SIG-M5 (cell line): Measurements from ENCODE around the gene MORF4L2.
A peak's percentile ranks its signal among the peaks of the same experiment; 100 is the strongest.

Experiments used
- DNase-seq: peaks from one replicate; lab custom pipeline; 2025; lab: John Stamatoyannopoulos, UW

MORF4L2 gene, protein sequence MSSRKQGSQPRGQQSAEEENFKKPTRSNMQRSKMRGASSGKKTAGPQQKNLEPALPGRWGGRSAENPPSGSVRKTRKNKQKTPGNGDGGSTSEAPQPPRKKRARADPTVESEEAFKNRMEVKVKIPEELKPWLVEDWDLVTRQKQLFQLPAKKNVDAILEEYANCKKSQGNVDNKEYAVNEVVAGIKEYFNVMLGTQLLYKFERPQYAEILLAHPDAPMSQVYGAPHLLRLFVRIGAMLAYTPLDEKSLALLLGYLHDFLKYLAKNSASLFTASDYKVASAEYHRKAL

DNA sequence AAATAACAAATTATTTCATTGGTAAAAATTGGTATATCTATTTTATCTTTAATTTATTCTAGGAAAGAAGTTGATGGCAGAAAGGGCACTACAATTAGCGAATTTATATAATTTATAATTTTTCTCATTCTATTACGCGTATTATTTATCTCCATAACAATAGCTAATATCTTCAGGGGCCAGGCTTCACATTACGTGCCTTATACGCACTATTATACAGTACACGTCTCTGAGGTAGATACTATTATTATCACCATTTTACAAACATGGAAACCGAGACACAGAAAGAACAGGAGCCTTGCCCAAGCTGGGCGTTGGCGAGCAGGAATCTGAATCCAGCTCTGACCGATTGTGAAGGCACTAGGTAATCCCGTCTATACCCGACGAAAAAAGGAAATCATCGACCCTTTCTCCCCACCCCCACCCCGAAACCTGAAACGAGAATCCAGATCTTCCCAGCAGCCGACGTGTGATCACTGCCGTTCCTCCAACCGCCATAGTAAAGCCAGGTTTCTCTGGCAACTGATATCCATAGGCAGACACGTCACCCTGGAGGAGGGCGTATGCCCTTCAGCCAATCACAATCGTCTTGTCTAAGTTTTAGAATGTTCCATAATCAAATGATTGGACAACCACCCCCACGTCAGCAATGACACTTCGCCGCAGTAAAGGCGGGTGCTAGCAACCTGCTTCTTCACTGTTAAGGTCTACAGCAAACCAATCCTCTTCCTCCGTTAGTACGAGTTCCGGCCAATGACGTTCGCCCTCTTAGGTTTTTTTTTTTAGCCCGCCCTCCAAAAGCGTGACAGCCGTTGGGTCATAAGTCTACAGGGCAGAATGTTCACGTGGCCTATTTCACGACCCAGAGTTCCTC is at the start of gene MORF4L2:
TSS of gene MORF4L2 (minus strand) at position 501 of the 874 bp plus-strand sequence. CDS start 9,672 bp downstream, outside the sequence.
- DNase-seq, result peak; percentile 90

DNA sequence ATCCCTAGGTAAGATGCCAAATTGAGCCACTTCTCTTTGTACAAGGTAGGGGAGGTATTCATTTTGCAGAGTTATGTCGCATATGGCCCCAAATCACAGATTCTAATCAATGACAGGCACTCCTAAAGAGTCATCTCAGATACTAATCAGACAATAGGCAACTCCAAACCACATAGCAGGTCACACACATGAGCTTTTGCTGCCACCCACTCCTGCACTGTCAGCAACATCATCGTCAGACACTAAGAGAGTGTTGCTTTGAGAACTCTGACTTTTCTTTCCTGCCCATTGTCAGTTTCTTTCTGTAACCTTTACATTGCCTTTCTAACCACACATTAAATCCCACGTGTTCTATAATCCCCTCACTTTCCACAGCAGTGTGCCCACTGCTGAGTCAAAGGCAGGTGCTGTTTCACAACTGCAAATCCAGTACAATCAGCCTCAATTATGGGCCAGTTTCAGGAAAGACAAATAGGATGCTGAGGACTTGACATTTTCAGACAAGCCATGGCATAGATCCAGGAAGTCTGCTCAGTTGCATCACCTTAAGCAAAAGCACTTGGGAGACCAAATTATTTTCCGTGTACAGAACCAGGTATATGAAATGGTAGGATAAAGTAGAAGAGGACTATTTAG is 47.7 kb upstream of the MORF4L2 start:
- no peak for DNase-seq

DNA sequence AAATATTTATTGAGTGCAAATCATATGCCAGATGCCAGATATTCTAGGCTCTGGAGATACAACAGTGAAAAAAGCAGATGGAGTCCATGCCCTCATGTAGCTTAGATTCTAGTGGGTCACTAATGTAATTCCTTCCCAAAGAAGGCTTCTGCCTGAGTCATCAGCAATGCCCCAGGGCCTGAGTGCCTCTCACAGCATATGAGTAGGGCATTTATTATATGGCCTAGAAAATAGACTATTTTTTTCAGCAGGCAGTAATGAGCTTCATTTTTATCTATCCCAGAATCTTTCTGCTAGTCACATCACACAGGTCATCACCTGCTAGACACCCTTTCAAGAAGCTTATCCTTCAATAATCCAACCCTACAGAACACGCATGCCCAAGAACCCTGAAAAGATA is 46.5 kb upstream of the MORF4L2 start:
- no peak for DNase-seq

DNA sequence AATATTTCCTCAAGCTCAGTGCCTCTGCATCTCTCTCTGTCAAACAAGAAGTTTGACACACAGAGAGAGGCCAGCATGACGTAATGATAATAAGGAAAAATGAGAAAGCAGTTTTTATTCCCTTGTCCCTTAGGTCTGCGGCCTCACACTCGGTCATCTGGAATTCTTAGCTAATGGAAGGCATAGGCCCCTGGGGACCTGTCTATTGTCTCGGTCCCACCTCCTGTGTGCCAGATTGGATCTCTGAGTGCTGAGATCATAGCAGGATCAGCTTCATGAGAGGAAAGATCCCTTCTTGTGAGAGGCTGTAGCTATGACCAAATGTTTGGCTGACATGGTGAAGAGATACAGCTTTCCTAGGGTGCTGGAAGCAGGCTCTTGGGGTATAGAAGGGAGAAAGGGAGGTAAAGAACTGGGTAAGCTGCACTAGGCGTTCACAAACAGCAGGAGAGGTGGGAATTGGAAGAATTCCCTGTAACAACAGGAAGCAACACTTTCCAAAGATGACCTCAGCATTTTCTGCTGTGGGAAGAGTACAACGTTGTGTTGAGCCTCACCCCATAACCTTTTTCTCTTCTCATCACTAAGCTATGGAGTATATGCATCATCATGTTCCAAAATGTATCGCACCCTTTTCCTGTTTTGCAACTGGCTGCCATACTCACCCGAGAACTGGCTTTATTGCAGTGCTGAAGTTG is 44.4 kb upstream of the MORF4L2 start:
- DNase-seq, result no peak

DNA sequence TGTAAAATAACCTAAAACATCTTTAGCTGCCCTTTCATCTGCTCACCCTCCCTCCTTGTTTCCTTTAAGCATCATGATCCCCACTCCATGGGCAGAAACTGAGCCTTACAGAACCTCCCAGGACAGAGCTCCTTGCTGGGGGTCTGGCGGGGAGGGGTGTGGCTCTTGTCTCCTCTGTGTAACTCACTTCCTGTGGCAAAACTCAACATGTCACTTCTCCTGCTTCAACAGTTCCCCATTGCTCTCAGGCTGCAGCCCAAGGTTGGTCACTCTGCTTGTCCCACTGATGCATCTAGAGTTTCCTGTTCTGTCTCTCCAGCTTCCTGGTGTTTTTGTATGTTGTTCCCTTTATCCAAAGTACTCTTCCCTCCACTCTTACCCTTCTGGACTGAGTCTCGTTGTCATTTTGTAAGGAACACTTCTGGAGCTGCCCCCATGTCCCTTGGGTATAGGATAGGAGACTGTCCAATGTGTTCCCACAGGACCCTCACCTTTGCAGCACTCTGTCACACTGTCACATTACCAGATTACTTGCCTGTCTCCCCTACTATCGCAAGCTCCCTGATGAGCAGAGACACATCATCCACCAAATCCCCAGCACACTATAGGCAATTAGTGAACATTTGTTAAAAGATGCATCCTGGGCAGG is 43.8 kb upstream of the MORF4L2 start:
- no peak for DNase-seq

DNA sequence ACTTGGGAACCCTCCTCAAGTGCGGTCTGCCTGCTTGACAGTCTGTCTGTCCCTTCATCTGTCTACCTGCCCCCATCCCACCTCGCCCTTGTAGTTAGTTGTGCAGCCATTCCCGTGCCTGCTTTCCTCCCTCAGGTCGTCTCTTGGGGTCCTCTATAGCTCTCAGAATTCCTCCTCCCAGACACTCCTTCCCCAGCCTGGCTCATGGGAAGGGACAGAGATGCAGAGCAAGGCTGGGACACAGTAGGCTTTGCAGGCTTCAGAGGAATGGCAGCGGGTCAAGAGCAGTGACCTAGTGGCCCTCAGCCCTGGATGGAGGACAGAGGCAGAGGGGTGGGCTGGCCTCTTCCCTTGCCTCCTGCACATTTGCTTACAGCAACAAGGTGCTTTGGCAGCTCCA is 42.5 kb upstream of the MORF4L2 start:
- DNase-seq, result no peak

DNA sequence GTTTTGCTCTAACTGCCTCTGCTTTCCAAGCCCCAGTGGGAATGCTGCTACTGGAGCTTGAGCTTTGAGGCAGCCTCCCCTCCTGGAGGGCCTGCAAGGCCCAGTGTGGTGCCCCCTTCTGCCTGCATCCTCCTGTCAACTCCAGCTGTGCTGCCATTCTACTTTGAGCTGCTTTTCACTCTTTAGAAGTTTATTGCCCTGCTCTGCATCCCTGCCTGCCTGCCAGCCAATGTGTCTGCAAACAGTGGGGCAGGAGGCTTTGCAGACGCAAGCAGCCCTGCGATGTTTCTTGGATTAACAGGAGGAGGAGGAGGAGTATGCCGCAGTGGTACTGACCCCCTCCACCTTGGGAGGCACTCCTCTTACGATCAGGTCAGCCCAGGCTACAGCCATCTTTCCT is 40.6 kb upstream of the MORF4L2 start:
- DNase-seq, result no peak

DNA sequence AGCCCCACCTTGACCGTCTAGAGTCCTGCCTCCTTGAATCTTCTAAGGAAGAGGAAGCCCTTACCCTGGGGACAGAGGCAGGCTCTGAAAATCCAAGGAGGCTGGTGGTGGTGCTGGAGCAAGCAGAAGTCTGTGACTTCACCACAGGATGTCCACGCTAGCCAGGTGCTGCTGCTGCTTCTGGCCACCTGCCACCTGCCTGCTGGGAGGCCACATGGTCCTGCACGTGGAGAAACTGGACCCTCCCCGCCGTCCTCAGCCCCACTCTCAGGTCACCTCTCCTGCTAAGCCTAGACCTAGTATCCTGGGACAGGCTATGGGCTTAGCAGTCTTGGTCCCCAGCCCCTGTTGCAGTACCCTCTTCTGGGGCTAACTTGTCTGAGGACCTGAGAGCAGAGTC is 40.0 kb upstream of the MORF4L2 start:
- DNase-seq, result no peak

DNA sequence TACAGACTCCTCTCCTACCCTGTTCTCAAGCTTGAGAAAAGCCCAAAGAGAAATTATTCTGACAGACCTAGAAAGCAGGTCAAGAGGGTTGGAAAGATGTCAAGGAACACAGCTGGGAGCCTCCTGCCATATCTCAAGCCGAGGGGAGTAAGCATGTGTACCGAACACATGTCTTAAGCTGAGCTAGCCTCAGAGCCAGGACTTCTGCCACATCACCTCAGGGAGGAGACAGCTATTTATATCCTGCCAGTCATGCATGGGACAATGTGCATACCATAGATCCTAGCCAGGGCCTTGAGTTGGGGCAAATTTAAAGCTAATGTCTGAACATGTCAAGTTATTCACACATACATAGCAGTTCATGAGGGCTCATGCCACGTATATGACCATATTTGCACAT is 36.0 kb upstream of the MORF4L2 start:
- no peak for DNase-seq

DNA sequence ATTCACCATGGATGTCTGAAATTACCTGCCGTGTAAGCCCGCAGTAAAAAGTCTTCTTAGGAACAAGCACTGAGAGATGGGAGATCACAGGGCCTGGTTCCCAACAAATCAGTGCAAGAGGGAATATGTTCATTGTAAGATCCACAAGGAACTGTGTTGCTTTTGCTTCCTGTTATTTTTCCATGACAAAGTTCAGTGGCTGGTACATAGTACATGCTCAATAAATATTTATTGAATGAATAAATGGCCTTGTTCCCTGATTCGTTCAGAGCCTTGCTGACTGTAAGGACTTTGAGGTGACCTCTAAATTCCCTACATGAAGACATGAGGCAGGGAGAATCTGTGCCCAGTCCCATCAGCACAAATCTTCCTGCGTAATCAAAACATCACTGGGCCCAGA is 31.6 kb upstream of the MORF4L2 start:
- no peak for DNase-seq

DNA sequence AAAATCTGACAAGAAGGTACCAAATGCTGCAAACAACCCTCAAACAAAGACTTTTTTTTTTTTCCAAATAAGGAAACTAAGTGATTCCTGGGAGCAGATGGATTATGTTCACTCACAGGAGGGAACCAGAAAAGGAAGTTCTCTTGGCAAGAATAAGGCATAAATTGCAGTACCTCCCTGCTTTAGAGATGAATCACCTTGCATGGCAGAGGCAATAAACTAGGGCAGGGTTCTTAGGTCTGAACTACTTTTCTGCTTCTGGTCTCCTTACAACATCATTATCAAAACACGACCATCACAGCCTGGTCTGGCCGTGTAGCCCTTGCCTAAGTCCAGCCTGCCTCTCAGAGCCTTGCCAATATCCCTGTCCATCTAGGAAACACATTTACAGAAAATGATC is 30.5 kb upstream of the MORF4L2 start:
- DNase-seq, result no peak

DNA sequence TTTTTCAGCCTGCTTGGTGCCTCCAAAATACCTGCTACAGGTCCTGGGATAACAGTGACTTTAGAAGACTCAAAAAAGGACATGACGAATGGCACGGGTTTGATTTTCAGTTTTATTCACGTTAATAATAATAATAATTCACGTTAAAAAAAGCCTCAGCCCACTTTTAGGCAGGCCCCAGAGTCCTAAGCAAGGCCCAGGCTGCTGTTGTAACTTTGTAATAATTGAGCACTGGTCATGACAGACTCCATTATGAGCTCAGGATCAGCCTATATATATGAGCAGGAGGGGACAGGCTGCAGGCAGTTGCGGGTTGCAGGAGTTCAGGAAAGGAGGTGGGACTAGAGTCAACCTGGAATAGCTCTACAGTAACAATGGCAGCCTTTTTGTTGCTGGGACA is 24.1 kb upstream of the MORF4L2 start, which contains the start of gene TMEM31:
TSS of gene TMEM31 (plus strand) at position 301 of the 400 bp plus-strand sequence. CDS start 1,350 bp downstream, outside the sequence.
- DNase-seq, result no peak

DNA sequence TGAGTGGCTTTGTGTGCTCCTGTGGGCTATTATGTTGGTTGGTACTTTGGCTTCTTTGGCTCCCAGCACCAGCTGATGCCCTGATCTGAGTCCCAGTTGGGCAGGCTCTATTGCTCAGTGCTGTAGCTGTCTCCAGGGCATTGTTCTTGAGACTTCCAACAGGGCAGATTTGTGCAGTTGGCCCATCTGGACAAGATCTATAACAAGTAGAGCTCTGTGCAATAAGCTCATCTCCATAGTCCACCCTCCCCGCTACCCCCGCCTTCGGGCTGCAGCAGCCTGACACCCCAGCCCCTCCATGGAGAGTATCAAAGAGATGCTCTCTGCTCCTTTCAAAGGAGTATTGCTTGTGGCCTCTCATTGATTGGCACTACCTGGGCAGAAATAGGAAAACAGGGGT is 18.4 kb upstream of the MORF4L2 start:
- no peak for DNase-seq

DNA sequence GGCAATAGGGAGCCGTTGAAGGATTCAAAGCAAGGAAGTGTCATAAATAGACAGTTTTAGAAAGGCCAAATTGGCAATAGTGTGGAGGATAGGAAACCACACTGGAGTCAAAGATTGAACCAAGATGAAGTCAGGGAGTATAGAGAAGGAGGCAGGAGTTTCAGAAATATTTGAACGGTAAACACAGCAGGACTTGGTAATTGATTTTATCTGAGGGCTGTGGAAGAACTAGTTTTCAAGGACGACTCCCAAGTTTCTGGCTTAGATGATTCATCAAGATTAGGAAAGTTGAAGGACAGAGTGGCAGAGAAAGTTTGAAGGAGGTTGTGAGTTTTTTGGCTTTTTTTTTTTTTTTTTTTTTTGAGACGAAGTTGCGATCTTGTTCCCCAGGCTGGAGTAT is 12.7 kb upstream of the MORF4L2 start:
- DNase-seq, result no peak

DNA sequence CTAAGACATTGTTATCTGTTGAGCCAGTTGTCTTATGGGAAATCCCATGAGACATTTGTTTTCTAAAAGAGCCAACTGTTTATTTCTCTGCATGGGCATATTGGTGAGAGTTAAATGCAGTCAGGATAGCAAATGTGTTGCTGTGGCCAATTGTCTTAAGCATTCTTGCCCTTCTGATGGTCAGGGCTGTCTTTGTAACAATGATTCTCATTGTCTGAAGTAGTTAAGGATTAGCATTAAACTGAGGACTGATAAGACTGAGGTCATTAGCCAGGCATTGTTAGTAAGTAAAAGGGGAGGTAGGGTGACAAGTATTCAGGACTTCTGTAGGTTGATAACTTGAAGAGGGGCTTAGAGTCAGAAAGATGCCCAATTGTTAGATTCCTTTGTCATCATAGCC is 11.2 kb upstream of the MORF4L2 start:
- no peak for DNase-seq

DNA sequence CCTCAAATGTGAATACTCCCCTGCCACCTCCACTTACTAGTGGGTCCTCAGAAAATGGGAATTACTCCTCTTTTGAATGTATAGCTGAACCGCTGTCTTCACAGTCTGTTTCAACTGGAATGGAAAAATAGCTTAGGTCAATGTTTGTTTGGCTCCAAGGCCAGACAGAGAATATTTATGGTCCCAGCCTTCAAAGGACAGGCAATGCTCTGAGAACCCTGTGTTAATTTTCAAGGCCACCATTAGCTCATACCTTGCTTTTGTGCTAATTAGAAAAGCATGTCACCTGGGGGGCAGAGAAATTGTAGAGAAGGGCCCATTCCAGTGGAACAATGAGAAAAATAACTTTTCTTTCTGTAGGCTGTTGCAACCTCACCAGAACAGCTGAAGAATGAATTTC is 4.6 kb upstream of the MORF4L2 start:
- no peak for DNase-seq

DNA sequence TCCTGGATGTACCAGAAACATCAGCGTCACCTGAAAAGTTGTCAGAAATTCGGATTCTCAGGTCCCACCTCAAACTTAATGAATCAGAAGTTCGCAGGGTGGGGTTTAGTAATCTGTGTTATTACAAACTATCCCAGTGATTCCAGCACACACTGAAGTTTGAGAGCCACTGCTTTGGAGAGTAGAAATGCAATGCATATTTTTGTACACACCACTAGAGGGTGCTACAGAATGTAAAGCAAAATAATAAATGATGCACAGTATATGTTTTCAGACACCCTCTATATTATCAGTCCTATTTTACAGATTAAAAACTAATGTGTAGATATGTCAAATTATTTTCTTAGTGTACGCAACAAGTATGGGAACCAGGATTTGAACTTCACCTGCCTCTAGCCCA is 2.4 kb upstream of the MORF4L2 start:
- DNase-seq, result no peak

DNA sequence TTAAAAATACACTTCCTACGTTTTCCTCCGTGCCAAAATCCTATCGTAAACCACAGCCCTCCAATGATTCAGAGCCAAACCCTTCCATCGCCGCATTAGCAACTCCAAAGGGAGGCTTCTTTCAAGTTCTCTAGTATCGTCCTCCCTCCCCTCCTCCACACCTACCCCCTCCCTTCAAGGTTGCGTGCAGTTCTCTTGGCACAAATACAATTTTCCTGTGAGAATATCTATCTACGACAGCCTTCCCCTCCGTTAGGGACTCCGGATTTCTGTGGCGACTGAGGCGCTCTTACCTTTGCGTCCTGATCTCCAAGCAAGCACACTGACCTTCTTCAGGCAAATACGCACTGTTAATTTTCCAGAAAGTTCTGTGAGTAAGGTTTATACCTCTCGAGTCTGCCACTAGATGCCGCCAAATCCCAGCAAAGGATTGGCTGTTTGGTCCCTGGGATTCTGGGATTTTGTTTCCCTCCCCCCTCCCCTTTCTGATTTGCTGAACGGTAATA is 1.2 kb upstream of the MORF4L2 start:
- DNase-seq, result no peak

DNA sequence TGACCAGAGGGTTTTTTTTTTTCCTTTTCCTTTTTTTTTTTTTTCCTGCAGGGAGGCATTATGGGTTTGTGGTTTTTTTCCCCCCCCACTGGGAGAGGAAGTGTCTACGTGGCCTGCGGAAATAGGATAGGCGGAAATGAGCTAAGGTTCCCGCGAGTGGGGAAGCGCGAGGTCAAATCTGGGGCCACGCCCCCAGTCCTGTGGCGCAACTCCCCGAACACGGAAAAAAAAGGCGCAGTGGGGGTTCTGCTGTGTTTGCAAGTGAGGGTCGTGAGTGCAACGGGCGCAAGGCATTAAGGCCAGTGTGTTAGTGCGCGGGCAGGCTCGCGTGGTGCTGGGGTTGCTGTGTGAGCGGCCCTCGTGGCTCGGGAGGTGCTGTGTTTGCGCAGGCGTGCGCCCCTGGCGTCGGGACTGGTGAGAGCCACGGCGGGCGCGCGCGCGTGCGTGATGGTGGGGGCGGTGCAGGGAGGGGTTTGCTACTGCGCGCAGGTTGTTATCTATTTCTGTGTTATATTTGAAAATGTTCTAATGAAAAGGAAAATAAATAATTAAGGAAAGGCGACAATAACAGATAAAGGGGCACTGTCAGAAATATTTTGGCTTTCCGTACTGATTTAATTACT is 685 bp upstream of the MORF4L2 start:
- no peak for DNase-seq

DNA sequence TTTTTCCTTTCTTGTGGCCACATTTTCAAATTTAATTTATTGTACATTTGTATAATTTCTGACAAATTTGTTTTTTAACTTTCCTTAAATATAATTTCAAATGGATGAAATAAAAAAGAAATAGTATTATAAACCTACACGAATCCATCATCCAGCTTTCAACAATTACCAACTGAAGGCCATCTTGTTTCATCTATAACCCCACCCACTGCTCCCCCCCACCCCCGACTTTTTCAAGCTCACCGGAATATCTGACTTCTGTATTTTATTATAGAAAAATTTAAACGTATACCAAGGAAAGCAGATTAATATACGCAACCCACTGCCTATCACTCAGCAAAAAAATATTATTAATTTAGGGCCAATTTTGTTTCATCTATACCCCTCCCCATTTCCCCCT is 1.1 kb downstream of the MORF4L2 start:
- DNase-seq, result no peak

DNA sequence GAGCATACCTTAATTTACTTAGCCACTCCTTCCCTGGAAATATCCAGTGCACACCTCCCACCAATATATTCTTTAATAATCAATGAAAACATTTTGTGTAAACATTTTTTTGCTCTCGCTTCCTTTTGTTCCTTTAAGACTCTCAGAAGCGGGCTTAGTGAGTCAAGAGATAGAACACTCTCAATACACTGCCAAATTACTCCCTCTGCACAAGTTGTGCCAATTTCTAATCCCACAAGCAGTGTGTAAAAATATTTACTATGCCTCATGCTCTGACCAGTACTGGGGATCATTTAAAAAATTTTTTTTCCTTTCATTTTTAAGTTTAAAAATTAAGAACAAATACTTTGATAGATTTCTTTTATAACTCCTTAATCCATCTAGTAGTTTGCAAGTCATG is 5.1 kb downstream of the MORF4L2 start:
- DNase-seq, result no peak
